ENCODE measurements around the gene LRRTM1.

DNA sequence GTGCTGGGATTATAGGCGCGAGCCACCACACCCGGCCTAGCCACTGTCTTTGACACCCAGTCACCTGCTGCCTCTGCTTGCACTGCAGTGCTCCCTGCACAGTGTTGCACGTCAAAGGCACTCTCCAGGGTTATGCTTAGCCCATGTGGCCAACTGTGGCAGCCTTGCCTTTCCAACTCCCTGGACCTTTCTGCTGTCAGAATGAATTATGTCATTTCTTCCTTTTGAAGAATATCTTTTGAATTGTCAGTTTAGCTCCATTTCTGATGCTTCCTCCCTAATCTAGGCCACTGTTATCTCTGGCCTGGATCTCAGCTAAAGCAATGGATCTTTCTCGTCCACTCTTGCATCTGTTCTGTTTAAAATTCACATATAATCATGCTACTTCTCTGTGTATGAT, 29.3 kb upstream of the LRRTM1 start:
- TF ChIP-seq RAD21 (IDR thresholded peaks at IDR 0.05 in 1 of 2, conservative IDR thresholded peaks at IDR 0.05 in 1 of 2; ENCODE audit: low read depth in 2 of 2, low read length in 2 of 2) (no peak), JUN (IDR thresholded peaks at IDR 0.05; ENCODE audit: low read depth, low read length) (no peak), EZH2 (IDR thresholded peaks at IDR 0.05; ENCODE audit: low read depth, low read length, severe bottlenecking) (no peak)
- TF ChIP-seq, protein P1, sequence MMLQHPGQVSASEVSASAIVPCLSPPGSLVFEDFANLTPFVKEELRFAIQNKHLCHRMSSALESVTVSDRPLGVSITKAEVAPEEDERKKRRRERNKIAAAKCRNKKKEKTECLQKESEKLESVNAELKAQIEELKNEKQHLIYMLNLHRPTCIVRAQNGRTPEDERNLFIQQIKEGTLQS (IDR thresholded peaks at IDR 0.05; ENCODE audit: insufficient read depth, low read depth, low read length), result no peak
- TF ChIP-seq, protein P2, sequence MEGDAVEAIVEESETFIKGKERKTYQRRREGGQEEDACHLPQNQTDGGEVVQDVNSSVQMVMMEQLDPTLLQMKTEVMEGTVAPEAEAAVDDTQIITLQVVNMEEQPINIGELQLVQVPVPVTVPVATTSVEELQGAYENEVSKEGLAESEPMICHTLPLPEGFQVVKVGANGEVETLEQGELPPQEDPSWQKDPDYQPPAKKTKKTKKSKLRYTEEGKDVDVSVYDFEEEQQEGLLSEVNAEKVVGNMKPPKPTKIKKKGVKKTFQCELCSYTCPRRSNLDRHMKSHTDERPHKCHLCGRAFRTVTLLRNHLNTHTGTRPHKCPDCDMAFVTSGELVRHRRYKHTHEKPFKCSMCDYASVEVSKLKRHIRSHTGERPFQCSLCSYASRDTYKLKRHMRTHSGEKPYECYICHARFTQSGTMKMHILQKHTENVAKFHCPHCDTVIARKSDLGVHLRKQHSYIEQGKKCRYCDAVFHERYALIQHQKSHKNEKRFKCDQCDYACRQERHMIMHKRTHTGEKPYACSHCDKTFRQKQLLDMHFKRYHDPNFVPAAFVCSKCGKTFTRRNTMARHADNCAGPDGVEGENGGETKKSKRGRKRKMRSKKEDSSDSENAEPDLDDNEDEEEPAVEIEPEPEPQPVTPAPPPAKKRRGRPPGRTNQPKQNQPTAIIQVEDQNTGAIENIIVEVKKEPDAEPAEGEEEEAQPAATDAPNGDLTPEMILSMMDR (IDR thresholded peaks at IDR 0.05; ENCODE audit: control extremely low read depth in 1 of 3, insufficient read depth in 1 of 3, low read depth in 1 of 3, low read length in 3 of 3), result no peak
